Fibroblast of skin of scalp (primary cell): Measurements from ENCODE around the gene NPY. TPM values are rescaled to one million over a fixed set of nuclear protein-coding genes. Genes with fewer than 3 reads are reported as not detected.
"Not testable (repeated sequence)": the region's sequence is repeated elsewhere in the genome, so short reads cannot be mapped to it uniquely, and the experiment has no call there.

Source experiments
- DNase-seq: peaks from one replicate; pipeline ENCODE4 v3.0.0-alpha.2; 2013
- polyA plus RNA-seq, 2 experiments: library from polyadenylated mRNA; unstranded; fragments of 120-200 nt; gene quantifications; one replicate each; pipeline ENCODE4 v1.2.1, GENCODE V29; 2013; ENCODE audit not compliant: insufficient read length in 2 of 2

Gene NPY
- not detected for polyA plus RNA-seq (2013, experiment 1 of 2; ENCODE audit: insufficient read length)
- 1.3 TPM for polyA plus RNA-seq (2013, experiment 2 of 2; ENCODE audit: insufficient read length)

DNA sequence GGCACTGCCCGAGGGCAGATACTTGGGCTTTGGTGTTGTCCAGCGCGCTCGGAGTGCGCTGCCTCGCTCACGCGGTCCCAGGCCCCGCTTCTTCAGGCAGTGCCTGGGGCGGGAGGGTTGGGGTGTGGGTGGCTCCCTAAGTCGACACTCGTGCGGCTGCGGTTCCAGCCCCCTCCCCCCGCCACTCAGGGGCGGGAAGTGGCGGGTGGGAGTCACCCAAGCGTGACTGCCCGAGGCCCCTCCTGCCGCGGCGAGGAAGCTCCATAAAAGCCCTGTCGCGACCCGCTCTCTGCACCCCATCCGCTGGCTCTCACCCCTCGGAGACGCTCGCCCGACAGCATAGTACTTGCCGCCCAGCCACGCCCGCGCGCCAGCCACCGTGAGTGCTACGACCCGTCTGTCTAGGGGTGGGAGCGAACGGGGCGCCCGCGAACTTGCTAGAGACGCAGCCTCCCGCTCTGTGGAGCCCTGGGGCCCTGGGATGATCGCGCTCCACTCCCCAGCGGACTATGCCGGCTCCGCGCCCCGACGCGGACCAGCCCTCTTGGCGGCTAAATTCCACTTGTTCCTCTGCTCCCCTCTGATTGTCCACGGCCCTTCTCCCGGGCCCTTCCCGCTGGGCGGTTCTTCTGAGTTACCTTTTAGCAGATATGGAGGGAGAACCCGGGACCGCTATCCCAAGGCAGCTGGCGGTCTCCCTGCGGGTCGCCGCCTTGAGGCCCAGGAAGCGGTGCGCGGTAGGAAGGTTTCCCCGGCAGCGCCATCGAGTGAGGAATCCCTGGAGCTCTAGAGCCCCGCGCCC, at the start of gene NPY:
NPY (plus strand) TSS at position 294 of the 802 bp plus-strand sequence. CDS start 1,051 bp downstream, outside the sequence.
- DNase-seq = no peak

DNA sequence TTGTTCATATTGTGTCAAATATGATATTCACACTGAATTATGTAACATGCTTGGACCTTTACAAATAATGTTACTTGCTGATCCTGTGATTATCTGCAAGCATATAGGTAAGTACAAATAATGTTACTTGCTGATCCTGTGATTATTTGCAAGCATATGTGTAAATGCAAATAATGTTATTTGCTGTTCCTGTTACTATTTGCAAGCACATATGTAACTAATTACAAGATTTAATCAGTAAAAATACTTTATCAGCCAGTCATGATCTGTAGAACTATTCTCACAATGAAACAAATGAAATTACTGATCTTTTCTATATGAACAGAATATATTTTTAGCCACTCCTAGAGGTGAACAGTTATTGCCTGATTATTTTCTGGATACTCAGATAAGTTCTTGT, 44.7 kb upstream of the NPY start:
- no peak for DNase-seq

DNA sequence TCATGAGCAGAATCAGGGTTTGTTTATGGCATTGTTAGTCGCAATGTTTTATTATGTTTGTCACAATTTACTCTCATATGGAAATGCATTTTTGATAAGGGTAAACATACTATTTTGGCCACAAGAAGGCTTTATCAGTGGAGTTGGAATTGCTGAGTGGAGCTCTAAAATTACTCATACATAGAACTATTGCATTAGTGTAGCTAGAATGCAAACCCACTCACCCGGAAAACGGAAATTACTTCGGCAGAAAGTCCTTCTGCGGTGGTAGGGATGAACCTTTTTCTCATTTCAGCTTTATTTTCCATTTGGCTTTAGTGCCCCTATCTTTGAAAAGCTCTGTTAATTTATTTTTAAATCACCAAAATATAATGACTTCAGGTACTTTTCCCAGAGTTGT, 42.8 kb upstream of the NPY start:
- DNase-seq = no peak

- DNase-seq = no peak
Measured at GRCh38 chr7:24244554-24244953, 39.4 kb upstream of the NPY start.

DNA sequence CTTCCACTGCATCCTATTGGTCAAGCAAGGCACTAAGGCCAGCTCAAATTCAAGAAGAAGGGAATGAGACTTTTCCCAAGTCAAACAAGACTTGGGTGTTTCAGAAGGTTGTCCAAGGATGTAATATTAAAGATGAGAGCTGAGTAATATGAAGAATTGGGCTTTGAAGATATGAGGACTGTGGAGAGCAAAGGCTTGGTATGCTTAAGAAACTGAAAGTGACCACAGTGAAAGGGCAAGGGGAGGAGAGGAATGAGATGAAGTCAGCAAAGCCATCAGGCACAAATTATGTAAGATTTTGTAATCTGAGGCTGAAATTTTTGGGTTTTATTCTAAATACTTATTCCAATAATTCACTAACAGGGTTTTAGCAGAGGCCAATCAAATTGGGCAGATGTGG, 38.6 kb upstream of the NPY start:
- DNase-seq = no peak

GRCh38 chr7:24249266-24249665, 34.7 kb upstream of the NPY start:
- no peak for DNase-seq

- DNase-seq = no peak
Measured at GRCh38 chr7:24251568-24251967, 32.4 kb upstream of the NPY start.

- DNase-seq = no peak
Measured at GRCh38 chr7:24255139-24255538, 28.9 kb upstream of the NPY start.

GRCh38 chr7:24258324-24258723, 25.7 kb upstream of the NPY start:
- DNase-seq = not testable (repeated sequence)

GRCh38 chr7:24271938-24272337, 12.1 kb upstream of the NPY start:
- DNase-seq = no peak

- DNase-seq = no peak
Measured at GRCh38 chr7:24279512-24279911, 4.5 kb upstream of the NPY start.

GRCh38 chr7:24283554-24283896, 465 bp upstream of the NPY start:
- DNase-seq = no peak

DNA sequence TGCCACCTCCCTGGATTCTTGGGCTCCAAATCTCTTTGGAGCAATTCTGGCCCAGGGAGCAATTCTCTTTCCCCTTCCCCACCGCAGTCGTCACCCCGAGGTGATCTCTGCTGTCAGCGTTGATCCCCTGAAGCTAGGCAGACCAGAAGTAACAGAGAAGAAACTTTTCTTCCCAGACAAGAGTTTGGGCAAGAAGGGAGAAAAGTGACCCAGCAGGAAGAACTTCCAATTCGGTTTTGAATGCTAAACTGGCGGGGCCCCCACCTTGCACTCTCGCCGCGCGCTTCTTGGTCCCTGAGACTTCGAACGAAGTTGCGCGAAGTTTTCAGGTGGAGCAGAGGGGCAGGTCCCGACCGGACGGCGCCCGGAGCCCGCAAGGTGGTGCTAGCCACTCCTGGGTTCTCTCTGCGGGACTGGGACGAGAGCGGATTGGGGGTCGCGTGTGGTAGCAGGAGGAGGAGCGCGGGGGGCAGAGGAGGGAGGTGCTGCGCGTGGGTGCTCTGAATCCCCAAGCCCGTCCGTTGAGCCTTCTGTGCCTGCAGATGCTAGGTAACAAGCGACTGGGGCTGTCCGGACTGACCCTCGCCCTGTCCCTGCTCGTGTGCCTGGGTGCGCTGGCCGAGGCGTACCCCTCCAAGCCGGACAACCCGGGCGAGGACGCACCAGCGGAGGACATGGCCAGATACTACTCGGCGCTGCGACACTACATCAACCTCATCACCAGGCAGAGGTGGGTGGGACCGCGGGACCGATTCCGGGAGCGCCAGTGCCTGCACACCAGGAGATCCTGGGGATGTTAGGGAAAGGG, 913 bp downstream of the NPY start:
- no peak for DNase-seq

DNA sequence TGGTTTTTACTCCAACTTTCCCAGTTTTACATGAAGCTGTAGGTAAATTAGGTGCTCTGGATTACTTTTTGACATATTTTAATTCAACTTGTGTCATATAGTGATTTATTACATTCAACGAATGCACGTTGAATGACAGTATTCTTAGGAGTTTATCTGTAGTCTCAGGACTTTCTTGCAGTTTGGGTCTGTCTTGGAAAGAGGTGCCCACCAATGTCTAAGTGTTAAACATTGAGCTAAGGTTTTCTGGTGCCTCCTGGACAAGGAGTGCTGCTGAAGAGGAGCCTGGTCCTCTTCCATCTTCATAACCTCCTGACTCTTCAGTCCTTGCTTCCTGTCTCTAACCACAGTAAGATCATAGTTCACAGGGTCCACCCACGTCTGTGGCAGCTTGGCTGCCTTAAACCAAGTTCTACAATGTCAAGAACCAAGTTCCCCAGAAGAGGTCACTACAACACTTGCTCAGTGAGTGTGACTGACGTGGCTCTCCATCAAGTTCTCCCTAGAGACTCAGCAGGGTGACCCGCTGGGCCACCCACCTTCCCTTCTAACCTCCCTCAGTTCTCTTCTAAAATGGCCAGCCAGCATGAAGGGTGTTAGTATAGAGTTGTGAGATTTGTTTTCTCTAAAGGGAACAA, 6.1 kb downstream of the NPY start:
- DNase-seq = peak; percentile 15

GRCh38 chr7:24291271-24291670, 7.3 kb downstream of the NPY start:
- no peak for DNase-seq

GRCh38 chr7:24297362-24297761, 13.4 kb downstream of the NPY start:
- DNase-seq = no peak

- DNase-seq = no peak
Measured at GRCh38 chr7:24298696-24299095, 14.7 kb downstream of the NPY start.

- no peak for DNase-seq
Measured at GRCh38 chr7:24299192-24299591, 15.2 kb downstream of the NPY start.

DNA sequence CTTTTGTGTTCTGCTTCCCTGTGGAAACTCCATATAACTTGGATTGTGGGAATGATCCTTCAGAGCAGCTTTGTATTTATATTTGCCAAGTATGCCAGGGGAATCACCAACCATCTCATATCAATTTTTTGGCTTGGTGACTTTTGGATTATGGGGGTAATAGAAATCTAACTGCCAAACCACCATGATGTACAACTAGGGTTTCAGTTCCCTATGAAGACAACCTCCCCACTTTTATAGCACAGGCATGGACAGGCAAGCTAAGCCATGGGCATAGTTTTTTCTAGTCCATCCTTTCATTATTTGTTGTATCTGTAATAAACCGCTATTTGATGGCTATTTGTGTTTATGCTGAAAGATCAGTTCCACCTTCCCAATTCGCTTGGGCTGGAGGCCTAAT, 17.7 kb downstream of the NPY start:
- DNase-seq = no peak

GRCh38 chr7:24304494-24305095, 20.6 kb downstream of the NPY start:
- no peak for DNase-seq

- DNase-seq = no peak
Measured at GRCh38 chr7:24307326-24307725, 23.3 kb downstream of the NPY start.

GRCh38 chr7:24312588-24312987, 28.6 kb downstream of the NPY start:
- no peak for DNase-seq

DNA sequence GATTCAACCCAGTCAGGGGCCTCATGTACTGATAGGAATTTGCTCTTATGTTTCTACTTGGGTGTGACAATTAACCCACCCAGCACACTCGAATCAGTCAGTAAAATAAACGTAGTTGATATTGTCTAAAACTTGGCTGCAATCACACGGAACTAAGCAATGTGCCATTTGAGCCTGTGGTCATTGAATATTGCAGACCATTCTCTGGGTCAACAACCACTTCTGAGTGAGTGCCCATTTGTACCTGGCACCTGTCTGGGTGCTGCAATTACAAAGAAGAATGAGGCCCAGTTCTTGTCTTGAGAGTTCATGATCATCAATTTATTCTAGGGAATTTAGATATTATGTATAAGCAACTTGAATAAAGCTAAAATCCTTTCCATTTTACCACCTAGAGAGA, 29.8 kb downstream of the NPY start:
- DNase-seq = no peak
